Keratinocyte (primary cell): ENCODE measurements around the gene ZNF320.

ENCODE experiments used
- EZH2 ChIP-seq: IDR thresholded peaks from one replicate; pipeline ENCODE4 v1.6.1; 2012; ENCODE audit warnings: inconsistent platforms, mild to moderate bottlenecking, low read length, moderate library complexity
- TF ChIP-seq, protein P1 (sequence below), 3 experiments: IDR thresholded peaks in 1 of 3; conservative IDR thresholded peaks in 1 of 3; optimal IDR thresholded peaks in 1 of 3; 2 replicates in 2 of 3; 3 replicates in 1 of 3; pipeline versions ENCODE3 to v1.5.1; 2011; ENCODE audit warnings: low read length in 3 of 3, mild to moderate bottlenecking in 3 of 3, moderate library complexity in 2 of 3, control low read depth in 1 of 3, inconsistent platforms in 1 of 3; ENCODE audit not compliant: insufficient read depth in 2 of 3; ENCODE audit errors: extremely low read depth in 1 of 3

DNA sequence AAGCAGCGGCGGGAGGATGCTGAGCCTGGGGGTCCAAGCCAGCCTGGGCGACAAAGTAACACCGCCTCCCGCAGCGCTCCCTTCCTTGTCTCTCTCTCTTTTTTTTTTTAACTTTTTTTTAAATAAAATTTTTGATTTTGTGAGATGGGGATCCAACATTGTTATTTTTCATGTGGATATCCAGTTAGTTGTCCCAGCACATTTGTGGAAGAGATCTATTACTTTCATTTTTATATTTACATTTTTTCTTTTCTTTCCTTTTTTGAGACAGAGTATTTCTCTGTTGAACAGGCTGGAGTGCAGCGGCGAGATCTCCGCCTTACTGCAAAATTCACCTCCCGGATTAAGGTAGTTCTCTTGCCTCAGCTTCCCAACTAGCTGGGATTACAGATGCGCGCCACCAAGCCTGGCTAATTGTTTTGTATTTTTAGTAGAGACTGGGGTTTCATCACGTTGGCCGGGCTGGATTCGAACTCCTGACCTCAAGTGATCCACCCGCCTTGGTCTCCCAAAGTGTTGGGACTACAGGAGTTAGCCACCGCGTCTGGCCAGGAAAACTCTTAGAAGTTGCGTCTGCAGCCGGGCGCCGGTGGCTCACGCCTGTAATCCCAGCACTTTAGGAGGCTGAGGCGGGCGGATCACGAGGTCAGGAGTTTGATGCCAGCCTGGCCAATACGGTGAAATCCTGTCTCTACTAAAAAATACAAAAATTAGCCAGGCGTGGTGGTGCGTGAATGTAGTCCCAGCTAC lies 45.9 kb upstream of the ZNF320 start:
- TF ChIP-seq, protein P1, sequence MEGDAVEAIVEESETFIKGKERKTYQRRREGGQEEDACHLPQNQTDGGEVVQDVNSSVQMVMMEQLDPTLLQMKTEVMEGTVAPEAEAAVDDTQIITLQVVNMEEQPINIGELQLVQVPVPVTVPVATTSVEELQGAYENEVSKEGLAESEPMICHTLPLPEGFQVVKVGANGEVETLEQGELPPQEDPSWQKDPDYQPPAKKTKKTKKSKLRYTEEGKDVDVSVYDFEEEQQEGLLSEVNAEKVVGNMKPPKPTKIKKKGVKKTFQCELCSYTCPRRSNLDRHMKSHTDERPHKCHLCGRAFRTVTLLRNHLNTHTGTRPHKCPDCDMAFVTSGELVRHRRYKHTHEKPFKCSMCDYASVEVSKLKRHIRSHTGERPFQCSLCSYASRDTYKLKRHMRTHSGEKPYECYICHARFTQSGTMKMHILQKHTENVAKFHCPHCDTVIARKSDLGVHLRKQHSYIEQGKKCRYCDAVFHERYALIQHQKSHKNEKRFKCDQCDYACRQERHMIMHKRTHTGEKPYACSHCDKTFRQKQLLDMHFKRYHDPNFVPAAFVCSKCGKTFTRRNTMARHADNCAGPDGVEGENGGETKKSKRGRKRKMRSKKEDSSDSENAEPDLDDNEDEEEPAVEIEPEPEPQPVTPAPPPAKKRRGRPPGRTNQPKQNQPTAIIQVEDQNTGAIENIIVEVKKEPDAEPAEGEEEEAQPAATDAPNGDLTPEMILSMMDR (optimal IDR thresholded peaks at IDR 0.05 in 1 of 3, IDR thresholded peaks at IDR 0.05 in 1 of 3, conservative IDR thresholded peaks at IDR 0.05 in 1 of 3; ENCODE audit: extremely low read depth in 1 of 3, insufficient read depth in 2 of 3, low read length in 3 of 3), result no peak
- TF ChIP-seq EZH2, result no peak
